IMR-90 (cell line): ENCODE data around the gene G6PC2.
A peak's percentile ranks its signal among the peaks of the same experiment; 100 is the strongest.

Experiments
- MAZ ChIP-seq: IDR thresholded peaks from 2 replicates; pipeline ENCODE4 v1.6.1; 2012; ENCODE audit warnings: low read depth, mild to moderate bottlenecking, low read length, improper control_type of control experiment, moderate library complexity, borderline replicate concordance
- MXI1 ChIP-seq: IDR thresholded peaks from 2 replicates; pipeline ENCODE4 v1.6.1; 2012; ENCODE audit warnings: low read depth, mild to moderate bottlenecking, low read length, moderate library complexity, borderline replicate concordance
- NFE2L2 ChIP-seq: fragments of 150-350 bp; IDR thresholded peaks from 2 replicates; pipeline ENCODE4 v1.6.1; 2016; ENCODE audit warnings: low read depth, mild to moderate bottlenecking, low read length
- POLR2A ChIP-seq: IDR thresholded peaks from 2 replicates; pipeline ENCODE4 v1.6.1; 2012; ENCODE audit warnings: mild to moderate bottlenecking, low read depth, low read length
- SMC3 ChIP-seq: fragments of 150-350 bp; IDR thresholded peaks from 2 replicates; pipeline ENCODE4 v1.6.1; 2016; ENCODE audit warnings: low read depth, mild to moderate bottlenecking, antibody characterized with exemption, low read length, moderate library complexity
- TF ChIP-seq, protein P1 (sequence below): conservative IDR thresholded peaks from 2 replicates; pipeline ENCODE4 v1.5.1; 2012; ENCODE audit warnings: mild to moderate bottlenecking, low read depth, low read length, improper control_type of control experiment

DNA sequence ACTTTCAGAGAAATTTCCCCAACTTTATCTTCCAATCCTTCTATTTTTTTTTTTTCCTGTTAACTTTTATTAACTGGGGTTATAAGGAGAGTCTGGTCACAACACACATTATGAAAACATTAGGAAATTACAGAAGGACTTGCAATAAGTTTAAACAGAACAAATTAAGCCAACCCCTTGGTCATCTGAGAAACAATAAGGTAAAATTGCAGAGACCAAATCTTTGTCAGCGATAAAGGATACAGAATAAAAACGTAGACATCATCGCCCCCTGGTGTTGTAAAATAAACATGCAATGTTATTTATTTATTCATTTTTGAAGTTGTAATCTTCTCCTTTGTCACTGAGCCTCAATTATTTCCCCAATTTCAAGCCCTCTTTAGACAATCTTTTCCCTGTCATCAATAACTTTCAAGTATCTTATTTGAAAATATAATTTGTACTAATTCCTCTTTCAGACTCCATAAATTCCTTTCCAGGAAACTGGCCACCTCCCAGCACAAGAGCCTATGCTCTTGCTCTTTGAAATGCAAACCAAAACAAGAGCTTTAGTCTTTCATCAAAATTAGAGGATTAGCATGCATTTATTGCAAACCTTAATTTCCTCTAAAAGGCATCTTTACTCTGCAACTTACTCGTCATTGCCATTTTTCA is 19.5 kb downstream of the G6PC2 start:
- no peak for TF ChIP-seq POLR2A
- TF ChIP-seq, protein P1, sequence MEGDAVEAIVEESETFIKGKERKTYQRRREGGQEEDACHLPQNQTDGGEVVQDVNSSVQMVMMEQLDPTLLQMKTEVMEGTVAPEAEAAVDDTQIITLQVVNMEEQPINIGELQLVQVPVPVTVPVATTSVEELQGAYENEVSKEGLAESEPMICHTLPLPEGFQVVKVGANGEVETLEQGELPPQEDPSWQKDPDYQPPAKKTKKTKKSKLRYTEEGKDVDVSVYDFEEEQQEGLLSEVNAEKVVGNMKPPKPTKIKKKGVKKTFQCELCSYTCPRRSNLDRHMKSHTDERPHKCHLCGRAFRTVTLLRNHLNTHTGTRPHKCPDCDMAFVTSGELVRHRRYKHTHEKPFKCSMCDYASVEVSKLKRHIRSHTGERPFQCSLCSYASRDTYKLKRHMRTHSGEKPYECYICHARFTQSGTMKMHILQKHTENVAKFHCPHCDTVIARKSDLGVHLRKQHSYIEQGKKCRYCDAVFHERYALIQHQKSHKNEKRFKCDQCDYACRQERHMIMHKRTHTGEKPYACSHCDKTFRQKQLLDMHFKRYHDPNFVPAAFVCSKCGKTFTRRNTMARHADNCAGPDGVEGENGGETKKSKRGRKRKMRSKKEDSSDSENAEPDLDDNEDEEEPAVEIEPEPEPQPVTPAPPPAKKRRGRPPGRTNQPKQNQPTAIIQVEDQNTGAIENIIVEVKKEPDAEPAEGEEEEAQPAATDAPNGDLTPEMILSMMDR: peak; percentile 67
- no peak for TF ChIP-seq NFE2L2
- TF ChIP-seq MXI1: no peak
- peak; percentile 76 for TF ChIP-seq SMC3
- TF ChIP-seq MAZ: no peak
